HepG2 (cell line): Measurements from ENCODE around the gene NVL. TPM values are rescaled to one million over a fixed set of nuclear protein-coding genes. Genes with fewer than 3 reads are reported as not detected.

ENCODE experiments used
- FOSL2 ChIP-seq: sonication (generic); formaldehyde crosslinking; IDR thresholded peaks from 2 replicates; pipeline ENCODE4 v1.4.0; 2020; ENCODE audit warnings: missing genetic modification reagents
- HDAC1 ChIP-seq: sonication (generic); formaldehyde crosslinking; IDR thresholded peaks from 2 replicates; pipeline ENCODE4 v1.5.1; 2020; ENCODE audit warnings: mild to moderate bottlenecking, missing genetic modification reagents
- HNRNPUL1 ChIP-seq: fragments of 200-400 bp; formaldehyde crosslinking; IDR thresholded peaks from 2 replicates; pipeline ENCODE4 v1.6.1; 2017; ENCODE audit warnings: low read depth, mild to moderate bottlenecking, low read length, moderate library complexity
- HOXA9 ChIP-seq: sonication (generic); formaldehyde crosslinking; IDR thresholded peaks from 2 replicates; pipeline ENCODE4 v1.8.1; 2022; ENCODE audit warnings: missing genetic modification reagents, mild to moderate bottlenecking, moderate library complexity, borderline replicate concordance
- NKX3-1 ChIP-seq: sonication (generic); formaldehyde crosslinking; IDR thresholded peaks from 2 replicates; pipeline ENCODE4 v1.5.0; 2020; ENCODE audit warnings: missing genetic modification reagents
- PHF8 ChIP-seq: sonication (generic); formaldehyde crosslinking; IDR thresholded peaks from 2 replicates; pipeline ENCODE4 v1.5.0; 2020; ENCODE audit warnings: missing genetic modification reagents
- SETDB1 ChIP-seq: sonication (generic); formaldehyde crosslinking; IDR thresholded peaks from 2 replicates; pipeline ENCODE4 v1.5.1; 2020; ENCODE audit warnings: missing genetic modification reagents, mild to moderate bottlenecking, borderline replicate concordance
- WIZ ChIP-seq: sonication (generic); formaldehyde crosslinking; IDR thresholded peaks from 2 replicates; pipeline ENCODE4 v1.5.1; 2020; ENCODE audit warnings: mild to moderate bottlenecking, missing genetic modification reagents
- XRCC5 ChIP-seq: fragments of 200-400 bp; formaldehyde crosslinking; optimal IDR thresholded peaks from 2 replicates; pipeline ENCODE3; 2017; ENCODE audit warnings: mild to moderate bottlenecking, low read length
- ZNF235 ChIP-seq: sonication (generic); formaldehyde crosslinking; IDR thresholded peaks from 2 replicates; pipeline ENCODE4 v1.8.1; 2023; ENCODE audit warnings: mild to moderate bottlenecking, missing genetic modification reagents, borderline replicate concordance
- ZNF501 ChIP-seq: sonication (generic); formaldehyde crosslinking; IDR thresholded peaks from 2 replicates; pipeline ENCODE4 v1.5.1; 2020; ENCODE audit warnings: mild to moderate bottlenecking, moderate library complexity, missing genetic modification reagents
- ZNF788 ChIP-seq: sonication (generic); formaldehyde crosslinking; IDR thresholded peaks from 2 replicates; pipeline ENCODE4 v1.5.0; 2020; ENCODE audit warnings: mild to moderate bottlenecking, missing genetic modification reagents, borderline replicate concordance
- ZNF839 ChIP-seq: sonication (generic); formaldehyde crosslinking; IDR thresholded peaks from 2 replicates; pipeline ENCODE4 v1.4.0; 2020; ENCODE audit warnings: missing genetic modification reagents, mild to moderate bottlenecking, borderline replicate concordance
- polyA plus RNA-seq, 8 experiments: library from polyadenylated mRNA; depleted of rRNA in 3 of 8; stranded (reverse) in 7 of 8; unstranded in 1 of 8; fragments of >200 nt; fragmentation: Illumina TruSeq in 4 of 8; extraction: Trizol in 4 of 8; gene quantifications; 2 replicates each; pipeline versions ENCODE4 v1.2.1 to v1.2.3, GENCODE V29; 2011 to 2016; ENCODE audit warnings: low read depth in 4 of 8, missing spikeins in 1 of 8, mixed read lengths in 1 of 8; ENCODE audit not compliant: insufficient read depth in 1 of 8
- total RNA-seq, 5 experiments: library from RNA; depleted of rRNA; stranded (reverse); fragments of >200 nt; fragmentation: Illumina TruSeq; extraction: Trizol; gene quantifications; 2 replicates each; pipeline ENCODE4 v1.2.3, GENCODE V29; 2016; ENCODE audit warnings: low read depth in 1 of 5
- TF ChIP-seq, protein P1 (sequence below): sonication (generic); formaldehyde crosslinking; IDR thresholded peaks from 2 replicates; pipeline ENCODE4 v1.4.0; 2020; ENCODE audit warnings: missing genetic modification reagents
- TF ChIP-seq, protein P2 (sequence below): sonication (generic); formaldehyde crosslinking; conservative IDR thresholded peaks from 2 replicates; pipeline ENCODE4 v1.8.1; 2023; ENCODE audit warnings: missing genetic modification reagents
- TF ChIP-seq, protein P3 (sequence below): sonication (generic); formaldehyde crosslinking; IDR thresholded peaks from 2 replicates; pipeline ENCODE4 v1.4.0; 2020; ENCODE audit warnings: missing genetic modification reagents
- TF ChIP-seq, protein P4 (sequence below): fragments of 450-650 bp; IDR thresholded peaks from 2 replicates; pipeline ENCODE4 v1.6.1; 2016

The NVL gene
- total and polyA plus RNA-seq, 2 of the 13 experiments (the other 11 are each of a cell fraction or from before 2014, with no cell fraction given) = 8.3 to 21.0 TPM

DNA sequence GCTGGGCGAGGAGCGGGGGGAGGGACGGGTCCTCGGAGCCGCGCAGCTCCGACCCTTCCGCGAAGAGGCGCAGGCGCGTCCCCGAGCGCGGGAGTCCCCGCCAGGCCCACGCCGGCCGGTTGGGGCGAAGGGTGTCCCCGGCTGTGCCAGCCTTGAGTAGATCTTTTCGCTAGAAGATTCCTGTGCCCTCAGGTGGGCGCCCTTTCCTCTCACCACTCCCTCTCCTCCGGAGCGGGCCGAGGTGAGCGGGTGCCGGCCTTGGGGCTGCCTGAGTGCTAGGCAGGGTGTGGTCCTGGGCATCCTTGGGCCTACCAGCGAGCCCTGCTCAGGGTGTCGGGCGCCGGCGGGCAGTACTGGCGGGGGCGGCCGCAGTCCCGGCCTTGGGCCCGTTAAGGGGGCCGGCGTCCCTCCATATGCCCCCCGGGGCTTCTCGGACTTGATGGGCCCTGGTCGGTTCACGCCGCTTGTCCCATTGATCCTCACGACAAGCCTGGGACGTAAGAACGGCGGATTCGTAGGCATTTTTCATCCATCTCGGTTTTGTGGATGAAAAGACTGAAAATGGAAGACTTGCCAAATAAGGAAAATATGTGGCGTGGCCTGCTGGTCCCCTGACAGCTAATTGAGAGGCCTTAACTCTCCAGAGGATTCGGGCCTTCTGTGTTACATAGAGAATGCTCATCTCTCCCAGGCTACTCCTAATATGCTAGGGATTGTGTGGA, 146.2 kb downstream of the NVL start (continued):
- TF ChIP-seq, protein P1, sequence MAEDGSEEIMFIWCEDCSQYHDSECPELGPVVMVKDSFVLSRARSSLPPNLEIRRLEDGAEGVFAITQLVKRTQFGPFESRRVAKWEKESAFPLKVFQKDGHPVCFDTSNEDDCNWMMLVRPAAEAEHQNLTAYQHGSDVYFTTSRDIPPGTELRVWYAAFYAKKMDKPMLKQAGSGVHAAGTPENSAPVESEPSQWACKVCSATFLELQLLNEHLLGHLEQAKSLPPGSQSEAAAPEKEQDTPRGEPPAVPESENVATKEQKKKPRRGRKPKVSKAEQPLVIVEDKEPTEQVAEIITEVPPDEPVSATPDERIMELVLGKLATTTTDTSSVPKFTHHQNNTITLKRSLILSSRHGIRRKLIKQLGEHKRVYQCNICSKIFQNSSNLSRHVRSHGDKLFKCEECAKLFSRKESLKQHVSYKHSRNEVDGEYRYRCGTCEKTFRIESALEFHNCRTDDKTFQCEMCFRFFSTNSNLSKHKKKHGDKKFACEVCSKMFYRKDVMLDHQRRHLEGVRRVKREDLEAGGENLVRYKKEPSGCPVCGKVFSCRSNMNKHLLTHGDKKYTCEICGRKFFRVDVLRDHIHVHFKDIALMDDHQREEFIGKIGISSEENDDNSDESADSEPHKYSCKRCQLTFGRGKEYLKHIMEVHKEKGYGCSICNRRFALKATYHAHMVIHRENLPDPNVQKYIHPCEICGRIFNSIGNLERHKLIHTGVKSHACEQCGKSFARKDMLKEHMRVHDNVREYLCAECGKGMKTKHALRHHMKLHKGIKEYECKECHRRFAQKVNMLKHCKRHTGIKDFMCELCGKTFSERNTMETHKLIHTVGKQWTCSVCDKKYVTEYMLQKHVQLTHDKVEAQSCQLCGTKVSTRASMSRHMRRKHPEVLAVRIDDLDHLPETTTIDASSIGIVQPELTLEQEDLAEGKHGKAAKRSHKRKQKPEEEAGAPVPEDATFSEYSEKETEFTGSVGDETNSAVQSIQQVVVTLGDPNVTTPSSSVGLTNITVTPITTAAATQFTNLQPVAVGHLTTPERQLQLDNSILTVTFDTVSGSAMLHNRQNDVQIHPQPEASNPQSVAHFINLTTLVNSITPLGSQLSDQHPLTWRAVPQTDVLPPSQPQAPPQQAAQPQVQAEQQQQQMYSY (CRISPR knock-in tag) = no peak
- no peak for TF ChIP-seq HOXA9 (CRISPR knock-in tag)
- no peak for TF ChIP-seq XRCC5
- TF ChIP-seq, protein P2, sequence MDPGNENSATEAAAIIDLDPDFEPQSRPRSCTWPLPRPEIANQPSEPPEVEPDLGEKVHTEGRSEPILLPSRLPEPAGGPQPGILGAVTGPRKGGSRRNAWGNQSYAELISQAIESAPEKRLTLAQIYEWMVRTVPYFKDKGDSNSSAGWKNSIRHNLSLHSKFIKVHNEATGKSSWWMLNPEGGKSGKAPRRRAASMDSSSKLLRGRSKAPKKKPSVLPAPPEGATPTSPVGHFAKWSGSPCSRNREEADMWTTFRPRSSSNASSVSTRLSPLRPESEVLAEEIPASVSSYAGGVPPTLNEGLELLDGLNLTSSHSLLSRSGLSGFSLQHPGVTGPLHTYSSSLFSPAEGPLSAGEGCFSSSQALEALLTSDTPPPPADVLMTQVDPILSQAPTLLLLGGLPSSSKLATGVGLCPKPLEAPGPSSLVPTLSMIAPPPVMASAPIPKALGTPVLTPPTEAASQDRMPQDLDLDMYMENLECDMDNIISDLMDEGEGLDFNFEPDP (CRISPR knock-in tag) = 0 out of 2 replicates have a peak, but pooled peaks have one; percentile 73
- no peak for TF ChIP-seq FOSL2 (CRISPR knock-in tag)
- TF ChIP-seq ZNF235 (CRISPR knock-in tag) = 0 out of 2 replicates have a peak, but pooled peaks have one; percentile 54
- TF ChIP-seq, protein P3, sequence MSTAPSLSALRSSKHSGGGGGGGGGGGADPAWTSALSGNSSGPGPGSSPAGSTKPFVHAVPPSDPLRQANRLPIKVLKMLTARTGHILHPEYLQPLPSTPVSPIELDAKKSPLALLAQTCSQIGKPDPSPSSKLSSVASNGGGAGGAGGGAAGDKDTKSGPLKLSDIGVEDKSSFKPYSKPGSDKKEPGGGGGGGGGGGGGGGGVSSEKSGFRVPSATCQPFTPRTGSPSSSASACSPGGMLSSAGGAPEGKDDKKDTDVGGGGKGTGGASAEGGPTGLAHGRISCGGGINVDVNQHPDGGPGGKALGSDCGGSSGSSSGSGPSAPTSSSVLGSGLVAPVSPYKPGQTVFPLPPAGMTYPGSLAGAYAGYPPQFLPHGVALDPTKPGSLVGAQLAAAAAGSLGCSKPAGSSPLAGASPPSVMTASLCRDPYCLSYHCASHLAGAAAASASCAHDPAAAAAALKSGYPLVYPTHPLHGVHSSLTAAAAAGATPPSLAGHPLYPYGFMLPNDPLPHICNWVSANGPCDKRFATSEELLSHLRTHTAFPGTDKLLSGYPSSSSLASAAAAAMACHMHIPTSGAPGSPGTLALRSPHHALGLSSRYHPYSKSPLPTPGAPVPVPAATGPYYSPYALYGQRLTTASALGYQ = no peak
- TF ChIP-seq WIZ = no peak
- TF ChIP-seq ZNF788 = 0 out of 2 replicates have a peak, but pooled peaks have one; percentile 22
- TF ChIP-seq ZNF839 (CRISPR knock-in tag) = 0 out of 2 replicates have a peak, but pooled peaks have one; percentile 73
- no peak for TF ChIP-seq NKX3-1 (CRISPR knock-in tag)
- TF ChIP-seq SETDB1 (CRISPR knock-in tag) = no peak
- TF ChIP-seq ZNF501 (CRISPR knock-in tag) = 0 out of 2 replicates have a peak, but pooled peaks have one; percentile 33
- TF ChIP-seq, protein P4, sequence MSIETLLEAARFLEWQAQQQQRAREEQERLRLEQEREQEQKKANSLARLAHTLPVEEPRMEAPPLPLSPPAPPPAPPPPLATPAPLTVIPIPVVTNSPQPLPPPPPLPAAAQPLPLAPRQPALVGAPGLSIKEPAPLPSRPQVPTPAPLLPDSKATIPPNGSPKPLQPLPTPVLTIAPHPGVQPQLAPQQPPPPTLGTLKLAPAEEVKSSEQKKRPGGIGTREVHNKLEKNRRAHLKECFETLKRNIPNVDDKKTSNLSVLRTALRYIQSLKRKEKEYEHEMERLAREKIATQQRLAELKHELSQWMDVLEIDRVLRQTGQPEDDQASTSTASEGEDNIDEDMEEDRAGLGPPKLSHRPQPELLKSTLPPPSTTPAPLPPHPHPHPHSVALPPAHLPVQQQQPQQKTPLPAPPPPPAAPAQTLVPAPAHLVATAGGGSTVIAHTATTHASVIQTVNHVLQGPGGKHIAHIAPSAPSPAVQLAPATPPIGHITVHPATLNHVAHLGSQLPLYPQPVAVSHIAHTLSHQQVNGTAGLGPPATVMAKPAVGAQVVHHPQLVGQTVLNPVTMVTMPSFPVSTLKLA = no peak
- peak; percentile 78 for TF ChIP-seq PHF8 (CRISPR knock-in tag)
- TF ChIP-seq HDAC1 (CRISPR knock-in tag) = peak; percentile 68
- no peak for TF ChIP-seq HNRNPUL1
